CD14-positive monocyte (primary cell): ENCODE measurements around the gene RHBDL1. TPM values are rescaled to one million over a fixed set of nuclear protein-coding genes. Genes with fewer than 3 reads are reported as not detected.

ENCODE experiments used
- DNase-seq, 3 donors: peaks; one replicate each; pipeline ENCODE4 v3.0.0-alpha.2; 2011 to 2022
- H2AFZ ChIP-seq: 2 replicates; pipeline ENCODE4 v1.6.0; 2012; ENCODE audit warnings: mild to moderate bottlenecking, low read depth, low read length, inconsistent platforms; ENCODE audit not compliant: insufficient read depth, poor library complexity, severe bottlenecking
- H3K27ac ChIP-seq, 2 donors: 1 replicate in 1 of 2; 2 replicates in 1 of 2; pipeline ENCODE4 v1.5.1; 2012 to 2013; ENCODE audit warnings: low read length in 2 of 2, control low read depth in 1 of 2, inconsistent platforms in 1 of 2, low read depth in 1 of 2, mild to moderate bottlenecking in 1 of 2
- H3K27me3 ChIP-seq, 2 donors: one replicate each; pipeline versions ENCODE4 v1.6.0 to v1.6.1; 2011 to 2013; ENCODE audit warnings: low read length in 2 of 2; ENCODE audit not compliant: control insufficient read depth in 2 of 2, insufficient read depth in 2 of 2
- H3K36me3 ChIP-seq, 2 donors: replicated peaks in 1 of 2; 1 replicate in 1 of 2; 2 replicates in 1 of 2; pipeline versions ENCODE4 v1.5.1 to v1.6.1; 2012 to 2013; ENCODE audit warnings: low read length in 2 of 2, control low read depth in 1 of 2, inconsistent platforms in 1 of 2, mild to moderate bottlenecking in 1 of 2; ENCODE audit not compliant: insufficient read depth in 2 of 2, control insufficient read depth in 1 of 2
- H3K4me1 ChIP-seq, 2 donors: 1 replicate in 1 of 2; 2 replicates in 1 of 2; pipeline versions ENCODE4 v1.5.1 to v1.6.1; 2012 to 2013; ENCODE audit warnings: low read length in 2 of 2, control low read depth in 1 of 2, inconsistent platforms in 1 of 2, mild to moderate bottlenecking in 1 of 2, moderate library complexity in 1 of 2; ENCODE audit not compliant: insufficient read depth in 2 of 2, control insufficient read depth in 1 of 2
- H3K4me2 ChIP-seq: replicated peaks from 2 replicates; pipeline ENCODE3; 2012; ENCODE audit warnings: low read length, moderate library complexity, mild to moderate bottlenecking; ENCODE audit not compliant: poor library complexity, severe bottlenecking; ENCODE audit errors: extremely low read depth
- H3K4me3 ChIP-seq, 3 experiments: fragments of 200-600 bp in 1 of 3; sonication (generic) in 1 of 3; replicated peaks in 1 of 3; 1 replicate in 2 of 3; 2 replicates in 1 of 3; pipeline ENCODE4 v1.5.1; 2011 to 2013; ENCODE audit warnings: low read length in 3 of 3, mild to moderate bottlenecking in 3 of 3, control low read depth in 2 of 3, low read depth in 2 of 3, inconsistent platforms in 1 of 3, moderate library complexity in 1 of 3
- H3K79me2 ChIP-seq: 2 replicates; pipeline ENCODE4 v1.6.0; 2012; ENCODE audit warnings: mild to moderate bottlenecking, control low read depth, inconsistent platforms, low read length, moderate library complexity; ENCODE audit not compliant: insufficient read depth
- H3K9ac ChIP-seq: 2 replicates; pipeline ENCODE4 v1.6.0; 2017; ENCODE audit warnings: low read length, mild to moderate bottlenecking; ENCODE audit not compliant: insufficient read depth, poor library complexity, severe bottlenecking
- H3K9me3 ChIP-seq, 2 donors: replicated peaks in 1 of 2; 1 replicate in 1 of 2; 2 replicates in 1 of 2; pipeline versions ENCODE4 v1.5.1 to v1.6.1; 2012 to 2013; ENCODE audit warnings: low read length in 2 of 2, control low read depth in 1 of 2; ENCODE audit not compliant: control insufficient read depth in 1 of 2, insufficient read depth in 1 of 2
- H4K20me1 ChIP-seq: 2 replicates; pipeline ENCODE4 v1.6.0; 2012; ENCODE audit warnings: mild to moderate bottlenecking, low read length, control low read depth, moderate library complexity; ENCODE audit not compliant: insufficient read depth
- H3K27ac Mint-ChIP-seq, 7 donors: one replicate each; pipeline ENCODE4 v1.8.0; 2020; ENCODE audit warnings: mild to moderate bottlenecking in 7 of 7, mixed read lengths in 7 of 7, moderate library complexity in 6 of 7, inconsistent platforms in 2 of 7
- H3K27me3 Mint-ChIP-seq, 3 donors: one replicate each; pipeline ENCODE4 v1.8.0; 2021 to 2022; ENCODE audit warnings: low read depth in 3 of 3, mild to moderate bottlenecking in 3 of 3, mixed read lengths in 3 of 3, moderate library complexity in 3 of 3, inconsistent platforms in 1 of 3
- H3K36me3 Mint-ChIP-seq, 2 donors: one replicate each; pipeline ENCODE4 v1.8.0; 2020; ENCODE audit warnings: mixed read lengths in 2 of 2, inconsistent platforms in 1 of 2, mild to moderate bottlenecking in 1 of 2
- H3K4me1 Mint-ChIP-seq: one replicate; pipeline ENCODE4 v1.8.0; 2020; ENCODE audit warnings: mild to moderate bottlenecking, mixed read lengths
- H3K4me3 Mint-ChIP-seq, 2 donors: one replicate each; pipeline ENCODE4 v1.8.0; 2020; ENCODE audit warnings: mild to moderate bottlenecking in 2 of 2, mixed read lengths in 2 of 2, moderate library complexity in 1 of 2
- H3K9me3 Mint-ChIP-seq, 7 donors: one replicate each; pipeline ENCODE4 v1.8.0; 2020 to 2022; ENCODE audit warnings: mixed read lengths in 7 of 7, mild to moderate bottlenecking in 6 of 7, moderate library complexity in 6 of 7, inconsistent platforms in 2 of 7
- WGBS: methylation state at CpG from one replicate; pipeline ENCODE4 v1.1.5; 2013; ENCODE audit warnings: missing lambda C conversion rate; ENCODE audit not compliant: insufficient coverage; 5-methylcytosine and 5-hydroxymethylcytosine counted together
- intact Hi-C, 2 donors: fragments of 100-400 bp; cut with micrococcal nuclease; formaldehyde crosslinking; loops; one replicate each; pipeline versions ENCODE4 v1.15.0 to v1.15.1; 2023
- polyA plus RNA-seq, 3 donors: library from polyadenylated mRNA; depleted of rRNA in 1 of 3; unstranded in 2 of 3; stranded (reverse) in 1 of 3; fragments of 300-500 nt in 2 of 3; fragments of >200 nt in 1 of 3; fragmentation: Illumina TruSeq in 2 of 3; gene quantifications; 1 replicate in 2 of 3; 2 replicates in 1 of 3; pipeline ENCODE4 v1.2.3, GENCODE V29; 2012 to 2021
- TF ChIP-seq, protein P1 (sequence below): fragments of 200-600 bp; IDR thresholded peaks from one replicate; pipeline ENCODE4 v1.8.0; 2022; ENCODE audit warnings: antibody characterized with exemption, mild to moderate bottlenecking

The RHBDL1 gene
- polyA plus RNA-seq, 3 donors, result 1.3 TPM; not detected in 2

DNA sequence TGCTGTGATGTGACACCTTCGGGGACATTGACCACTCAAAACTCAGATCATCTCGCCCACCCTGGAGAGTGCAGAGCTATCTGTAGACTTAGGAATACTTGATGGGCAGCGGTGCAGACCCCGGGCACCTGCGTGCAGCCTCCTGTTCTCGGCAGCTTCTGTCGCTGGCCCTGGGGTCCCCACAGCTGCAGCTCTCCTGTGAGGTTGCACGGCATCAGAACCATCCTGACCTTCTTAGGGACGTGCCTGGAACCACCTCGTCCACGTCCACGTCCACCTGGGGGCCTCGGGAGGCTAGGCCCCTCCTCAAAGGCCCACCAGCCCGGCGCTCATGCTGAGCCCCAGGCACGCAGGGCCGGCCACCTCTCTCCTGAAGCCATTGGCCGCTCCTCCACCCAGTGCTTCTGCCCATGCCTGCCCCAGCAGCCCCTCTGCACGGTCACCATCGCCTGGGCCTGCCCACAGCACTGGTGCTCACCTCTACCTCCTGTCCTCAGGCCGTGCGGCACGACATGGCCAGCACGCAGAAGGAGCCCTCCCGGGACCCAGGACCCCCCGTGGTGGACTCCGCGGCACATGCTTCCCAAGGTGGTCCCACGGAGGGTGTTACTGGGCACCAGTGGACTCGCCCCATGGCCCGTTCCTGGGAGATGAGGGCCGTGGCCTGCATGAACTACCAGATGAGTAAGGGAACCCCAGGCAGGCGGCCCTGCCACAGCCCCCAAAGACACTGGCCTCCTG is 47.0 kb upstream of the RHBDL1 start:
- TF ChIP-seq, protein P1, sequence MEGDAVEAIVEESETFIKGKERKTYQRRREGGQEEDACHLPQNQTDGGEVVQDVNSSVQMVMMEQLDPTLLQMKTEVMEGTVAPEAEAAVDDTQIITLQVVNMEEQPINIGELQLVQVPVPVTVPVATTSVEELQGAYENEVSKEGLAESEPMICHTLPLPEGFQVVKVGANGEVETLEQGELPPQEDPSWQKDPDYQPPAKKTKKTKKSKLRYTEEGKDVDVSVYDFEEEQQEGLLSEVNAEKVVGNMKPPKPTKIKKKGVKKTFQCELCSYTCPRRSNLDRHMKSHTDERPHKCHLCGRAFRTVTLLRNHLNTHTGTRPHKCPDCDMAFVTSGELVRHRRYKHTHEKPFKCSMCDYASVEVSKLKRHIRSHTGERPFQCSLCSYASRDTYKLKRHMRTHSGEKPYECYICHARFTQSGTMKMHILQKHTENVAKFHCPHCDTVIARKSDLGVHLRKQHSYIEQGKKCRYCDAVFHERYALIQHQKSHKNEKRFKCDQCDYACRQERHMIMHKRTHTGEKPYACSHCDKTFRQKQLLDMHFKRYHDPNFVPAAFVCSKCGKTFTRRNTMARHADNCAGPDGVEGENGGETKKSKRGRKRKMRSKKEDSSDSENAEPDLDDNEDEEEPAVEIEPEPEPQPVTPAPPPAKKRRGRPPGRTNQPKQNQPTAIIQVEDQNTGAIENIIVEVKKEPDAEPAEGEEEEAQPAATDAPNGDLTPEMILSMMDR, result no peak
- Mint-ChIP-seq H3K4me3 (no peak overlapping the region), H3K27me3 (peaks cover 2 to 12% (median 5%) of the 10 kb centered on the region in 3 donors), H3K27ac (no peak overlapping the region), H3K9me3 (no peaks in the 10 kb centered on the region), H3K36me3 (peaks cover 31 to 51% of the 10 kb centered on the region in 2 donors), H3K4me1 (peaks cover 2% of the 10 kb centered on the region)
- peaks cover 5% of the 10 kb centered on the region for H3K79me2 ChIP-seq
- H3K27me3 ChIP-seq, result no peaks in the 10 kb centered on the region
- H3K9ac ChIP-seq, result no peak overlapping the region
- no peaks in the 10 kb centered on the region for H3K9me3 ChIP-seq
- H3K36me3 ChIP-seq, result peaks cover 43 to 57% of the 10 kb centered on the region in 2 donors
- H3K4me1 ChIP-seq, result peaks cover 4 to 18% of the 10 kb centered on the region in 2 donors
- no peak overlapping the region for H3K4me2 ChIP-seq
- DNase-seq, result no peak
- H2AFZ ChIP-seq, result no peak overlapping the region
- no peak overlapping the region for H3K4me3 ChIP-seq
- intact Hi-C loops, result no loop called here
- no peak overlapping the region for H3K27ac ChIP-seq
- peaks cover 59% of the 10 kb centered on the region for H4K20me1 ChIP-seq
- 92% methylated on average over 29 of the region's 33 CpGs for WGBS

DNA sequence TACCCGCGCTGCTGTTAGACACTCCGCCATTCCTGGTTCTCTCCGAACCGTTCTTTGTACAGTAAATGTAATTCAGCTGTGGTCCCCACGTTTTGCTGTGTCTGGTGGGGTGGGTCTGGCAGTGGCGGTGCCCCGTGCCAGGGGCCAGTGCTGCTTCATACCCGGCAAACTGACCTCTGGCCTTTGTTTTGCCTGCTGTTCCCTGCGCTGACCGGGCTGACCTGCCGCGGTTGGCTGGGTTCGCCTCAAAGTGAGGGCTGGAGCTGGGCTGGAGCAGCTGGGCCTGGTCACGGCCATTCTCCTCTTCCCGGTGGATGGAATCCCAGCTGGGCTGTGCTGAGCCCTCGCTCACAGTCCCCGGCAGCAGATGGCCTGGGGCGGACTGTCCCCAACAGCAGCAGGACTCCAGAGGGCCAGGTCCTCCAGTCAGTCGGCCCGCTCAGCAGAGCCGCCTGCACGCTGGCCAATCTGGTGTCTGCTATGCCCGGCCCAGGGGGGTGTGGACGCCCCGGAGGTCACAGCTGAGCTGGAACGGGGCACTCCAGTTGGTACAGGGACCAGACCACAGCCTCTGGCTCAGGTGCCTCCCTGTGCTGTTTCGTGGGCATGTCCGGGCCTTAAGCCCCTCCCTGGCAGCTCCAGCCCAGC is 46.2 kb upstream of the RHBDL1 start:
- no peak overlapping the region for H3K4me2 ChIP-seq
- TF ChIP-seq, protein P1, result no peak
- no peak overlapping the region for H3K4me3 ChIP-seq
- H3K4me1 ChIP-seq, result peaks cover 4 to 18% of the 10 kb centered on the region in 2 donors
- H3K4me3 Mint-ChIP-seq, result no peak overlapping the region
- peaks cover 2 to 12% (median 5%) of the 10 kb centered on the region in 3 donors for H3K27me3 Mint-ChIP-seq
- peaks cover 43 to 57% of the 10 kb centered on the region in 2 donors for H3K36me3 ChIP-seq
- H3K27me3 ChIP-seq, result no peaks in the 10 kb centered on the region
- peaks cover 2% of the 10 kb centered on the region for H3K4me1 Mint-ChIP-seq
- WGBS, result 92% methylated on average over 29 of the region's 29 CpGs
- H3K27ac Mint-ChIP-seq, result peak overlapping the region in 2 of 7 donors; percentile 33 to 41
- no peak overlapping the region for H3K27ac ChIP-seq
- H2AFZ ChIP-seq, result no peak overlapping the region
- no peak overlapping the region for H3K9ac ChIP-seq
- H3K79me2 ChIP-seq, result peaks cover 2% of the 10 kb centered on the region
- H3K9me3 ChIP-seq, result no peaks in the 10 kb centered on the region
- intact Hi-C loops, result no loop called here
- no peaks in the 10 kb centered on the region for H3K9me3 Mint-ChIP-seq
- no peak for DNase-seq
- H4K20me1 ChIP-seq, result peaks cover 56% of the 10 kb centered on the region
- H3K36me3 Mint-ChIP-seq, result peaks cover 30 to 50% of the 10 kb centered on the region in 2 donors
